C4-2B (cell line): Measurements from ENCODE around the gene ACBD6.

Experiments
- H3K27ac ChIP-seq: fragments of 450-650 bp; 2 replicates; pipeline ENCODE4 v1.5.1; 2017
- ZFX ChIP-seq: fragments of 450-650 bp; IDR thresholded peaks from 2 replicates; pipeline ENCODE4 v1.6.1; 2017
- TF ChIP-seq, protein P1 (sequence below): fragments of 450-650 bp; conservative IDR thresholded peaks from 2 replicates; pipeline ENCODE4 v1.5.1; 2017; ENCODE audit warnings: mild to moderate bottlenecking

The ACBD6 gene

DNA sequence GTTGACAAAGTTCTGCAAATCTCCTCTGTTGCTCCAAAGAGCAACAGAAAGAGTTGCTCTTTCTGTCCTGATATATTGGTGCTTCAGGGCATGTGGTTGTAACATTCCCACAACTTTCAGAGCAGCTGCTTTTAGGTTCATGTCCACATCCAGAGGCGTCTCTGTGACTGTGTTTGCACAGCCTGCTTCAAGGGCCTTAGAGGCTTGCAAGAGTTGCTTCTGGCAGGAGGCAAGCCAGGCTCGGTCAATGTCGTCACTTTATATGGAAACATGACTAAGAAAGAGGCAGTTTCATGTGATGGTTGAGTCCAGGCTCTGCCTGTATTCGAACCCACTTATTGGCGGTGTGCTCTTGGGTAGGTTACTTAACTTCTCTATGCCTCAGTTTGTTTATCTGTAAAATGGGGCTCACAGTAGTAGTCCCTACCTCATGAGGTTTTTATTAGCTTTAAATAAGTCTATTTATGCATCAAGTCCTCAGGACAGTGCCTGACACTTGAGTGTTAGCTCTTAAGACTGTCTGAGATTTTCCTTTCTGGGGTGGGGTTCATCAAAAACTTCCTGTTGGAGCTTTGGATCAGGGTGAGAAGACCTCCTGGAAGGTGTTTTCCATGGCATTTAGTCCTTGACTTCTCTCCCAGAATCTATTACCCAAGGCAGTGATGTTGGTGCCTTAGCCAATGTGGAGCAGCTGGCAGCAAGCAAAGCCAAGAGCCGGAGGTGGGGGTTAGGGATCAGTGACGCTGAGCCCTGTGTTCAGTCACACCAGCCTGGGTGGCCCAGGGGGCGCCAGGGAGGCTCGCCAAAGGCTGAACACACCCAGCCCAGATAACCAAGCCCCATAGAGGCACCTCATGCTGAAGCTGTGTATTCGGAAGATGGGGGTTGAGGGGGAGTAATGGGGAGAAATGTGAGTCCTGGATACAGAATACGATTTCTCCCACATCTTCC lies 253.4 kb downstream of the ACBD6 start:
- H3K27ac ChIP-seq: no peak overlapping the region
- TF ChIP-seq ZFX: no peak
- TF ChIP-seq, protein P1, sequence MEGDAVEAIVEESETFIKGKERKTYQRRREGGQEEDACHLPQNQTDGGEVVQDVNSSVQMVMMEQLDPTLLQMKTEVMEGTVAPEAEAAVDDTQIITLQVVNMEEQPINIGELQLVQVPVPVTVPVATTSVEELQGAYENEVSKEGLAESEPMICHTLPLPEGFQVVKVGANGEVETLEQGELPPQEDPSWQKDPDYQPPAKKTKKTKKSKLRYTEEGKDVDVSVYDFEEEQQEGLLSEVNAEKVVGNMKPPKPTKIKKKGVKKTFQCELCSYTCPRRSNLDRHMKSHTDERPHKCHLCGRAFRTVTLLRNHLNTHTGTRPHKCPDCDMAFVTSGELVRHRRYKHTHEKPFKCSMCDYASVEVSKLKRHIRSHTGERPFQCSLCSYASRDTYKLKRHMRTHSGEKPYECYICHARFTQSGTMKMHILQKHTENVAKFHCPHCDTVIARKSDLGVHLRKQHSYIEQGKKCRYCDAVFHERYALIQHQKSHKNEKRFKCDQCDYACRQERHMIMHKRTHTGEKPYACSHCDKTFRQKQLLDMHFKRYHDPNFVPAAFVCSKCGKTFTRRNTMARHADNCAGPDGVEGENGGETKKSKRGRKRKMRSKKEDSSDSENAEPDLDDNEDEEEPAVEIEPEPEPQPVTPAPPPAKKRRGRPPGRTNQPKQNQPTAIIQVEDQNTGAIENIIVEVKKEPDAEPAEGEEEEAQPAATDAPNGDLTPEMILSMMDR: no peak

DNA sequence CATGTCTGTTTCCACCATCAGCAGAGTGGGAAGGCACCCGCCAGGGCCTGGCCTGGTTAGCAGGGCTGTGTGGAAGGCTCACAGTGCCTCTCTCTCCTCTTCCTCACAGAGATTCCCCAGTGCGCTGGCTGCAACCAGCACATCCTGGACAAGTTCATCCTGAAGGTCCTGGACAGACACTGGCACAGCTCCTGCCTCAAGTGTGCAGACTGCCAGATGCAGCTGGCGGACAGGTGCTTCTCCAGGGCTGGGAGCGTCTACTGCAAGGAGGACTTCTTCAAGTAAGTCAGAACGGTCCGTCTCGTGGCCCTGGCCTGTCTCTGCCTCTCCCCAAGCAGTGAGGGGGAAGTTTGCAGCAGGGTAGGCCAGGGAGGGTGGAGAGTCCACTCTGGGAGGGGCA lies 254.2 kb downstream of the ACBD6 start:
- H3K27ac ChIP-seq: no peak overlapping the region
- TF ChIP-seq, protein P1: no peak
- no peak for TF ChIP-seq ZFX

DNA sequence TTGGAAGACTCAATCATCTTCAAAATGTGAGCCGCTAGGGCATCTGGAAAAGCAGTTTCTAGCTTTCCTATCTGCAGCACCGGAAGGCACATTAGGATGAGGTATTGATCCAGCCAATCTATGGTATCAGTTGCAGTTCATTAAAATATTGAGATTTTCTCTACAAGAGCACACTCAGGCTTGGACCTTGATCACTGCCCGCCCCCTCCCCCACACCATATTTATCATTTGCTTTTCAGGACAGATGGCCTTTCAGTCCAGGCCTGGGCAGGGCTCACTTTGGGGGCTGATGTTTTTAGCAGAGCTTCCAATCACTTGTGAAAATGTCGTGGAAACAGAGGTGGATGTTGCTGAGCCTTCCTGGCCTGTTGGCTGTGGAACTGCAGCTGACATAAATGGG lies 254.8 kb downstream of the ACBD6 start:
- no peak overlapping the region for H3K27ac ChIP-seq
- TF ChIP-seq, protein P1: no peak
- TF ChIP-seq ZFX: no peak

DNA sequence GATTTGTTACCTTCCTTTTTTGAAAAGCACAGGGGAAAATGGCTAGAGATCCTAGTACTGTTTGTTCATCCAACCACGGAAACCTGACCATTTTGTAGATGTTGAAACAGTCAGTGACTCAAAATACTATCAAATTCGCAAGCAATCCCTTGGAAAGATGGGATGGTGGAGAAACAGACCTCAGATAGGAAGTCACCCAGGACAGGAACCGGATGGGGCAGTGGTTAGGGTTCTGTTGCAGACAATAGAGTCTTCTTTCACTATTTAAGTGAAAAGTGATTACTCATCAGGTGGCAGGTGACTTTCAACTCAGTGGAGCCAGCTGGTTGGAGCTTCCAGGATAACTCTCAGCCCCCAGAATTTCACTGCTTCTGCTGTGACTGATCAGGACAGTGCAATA lies 255.3 kb downstream of the ACBD6 start:
- no peak for TF ChIP-seq ZFX
- TF ChIP-seq, protein P1: no peak
- H3K27ac ChIP-seq: no peak overlapping the region

DNA sequence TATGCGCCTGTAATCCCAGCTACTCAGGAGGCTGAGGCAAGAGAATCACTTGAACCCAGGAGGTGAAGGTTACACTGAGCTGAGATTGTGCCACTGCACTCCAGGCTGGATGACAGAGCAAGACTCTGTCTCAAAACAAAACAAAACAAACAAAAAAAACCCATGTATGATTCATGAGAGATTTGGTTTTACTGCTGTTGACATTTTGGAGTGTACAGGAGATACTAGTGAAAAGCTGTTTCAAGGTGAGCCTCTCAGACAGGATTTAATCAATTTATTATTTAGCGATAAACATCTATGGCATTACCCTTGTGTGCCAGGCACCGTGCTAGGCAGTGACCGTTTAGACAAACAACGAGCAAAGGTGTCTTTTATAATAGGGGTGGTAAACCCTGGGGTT lies 255.8 kb downstream of the ACBD6 start:
- no peak for TF ChIP-seq ZFX
- TF ChIP-seq, protein P1: no peak
- H3K27ac ChIP-seq: no peak overlapping the region

DNA sequence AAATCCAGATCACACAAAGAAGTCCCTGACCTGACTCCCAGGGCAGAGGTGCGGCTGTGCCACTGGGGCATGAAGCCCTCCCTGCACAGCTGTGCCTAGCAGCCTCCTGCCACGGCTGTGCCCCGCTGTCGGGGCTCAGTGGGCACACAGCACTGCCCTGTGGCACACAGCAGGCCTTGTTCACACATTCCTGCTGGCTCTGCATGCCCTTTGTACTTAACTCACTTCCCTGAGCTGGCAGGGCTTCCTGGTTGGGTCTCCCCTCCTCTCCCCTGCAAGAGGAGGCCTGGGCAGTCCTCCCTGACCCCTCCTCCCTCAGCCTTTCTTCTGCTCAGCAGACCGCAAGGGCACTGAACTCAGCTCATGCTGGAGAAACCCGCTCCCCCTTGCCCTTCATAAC lies 257.5 kb downstream of the ACBD6 start:
- TF ChIP-seq ZFX: no peak
- TF ChIP-seq, protein P1: no peak

DNA sequence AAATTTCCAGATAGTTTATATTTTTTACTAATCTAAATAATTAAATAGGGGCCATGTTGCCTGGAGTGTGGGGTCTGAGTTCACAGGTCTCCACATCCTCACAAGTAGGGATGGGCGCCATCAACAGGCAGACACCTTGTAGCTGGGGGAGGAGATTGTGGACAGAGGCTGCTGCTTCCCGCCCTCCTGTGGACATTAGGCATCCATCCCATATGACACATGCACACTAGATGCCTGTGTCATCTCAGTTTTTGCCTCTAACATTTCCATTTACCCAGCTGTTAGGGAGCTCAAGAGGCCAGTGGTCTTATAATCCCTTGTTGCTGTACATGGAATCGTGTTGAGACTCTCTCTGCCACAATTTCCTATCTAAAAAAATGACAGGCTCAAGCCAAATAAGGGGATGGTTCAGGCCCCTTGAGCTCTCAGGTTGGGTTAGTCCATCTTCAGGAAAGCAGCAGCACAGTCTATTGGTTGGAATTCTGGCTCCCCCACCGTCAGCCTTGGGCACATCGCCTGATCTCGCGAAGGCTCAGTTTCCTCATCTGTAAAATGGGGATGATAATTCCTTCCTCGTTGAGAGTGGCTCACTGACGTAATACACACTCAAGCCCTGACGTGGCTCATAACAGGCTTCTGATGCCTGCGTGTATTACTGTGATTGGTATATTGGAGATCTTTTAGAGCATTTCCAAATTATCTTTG lies 258.7 kb downstream of the ACBD6 start:
- TF ChIP-seq, protein P1: no peak
- TF ChIP-seq ZFX: no peak
- H3K27ac ChIP-seq: no peak overlapping the region

More for the DNA sequence above, 257.5 kb downstream of the ACBD6 start:
- H3K27ac ChIP-seq: no peak overlapping the region
